Pancreas (tissue), 10 donors: Measurements from ENCODE around the gene COX6B2. TPM values are rescaled to one million over a fixed set of nuclear protein-coding genes. Genes with fewer than 3 reads are reported as not detected.

Experiments used
- ATAC-seq, 4 donors: fragments of 200-7000 bp; cut with Tn5 transposase; one replicate each; pipeline versions ENCODE4 v1.8.0 to v1.9.1; 2020; ENCODE audit warnings: mild to moderate bottlenecking in 4 of 4, moderate library complexity in 4 of 4
- DNase-seq, 6 donors: peaks; one replicate each; pipeline ENCODE4 v3.0.0-alpha.2; 2020
- FAIRE-seq: peaks from 2 replicates; lab custom pipeline; 2012; peaks lifted over from hg19 to GRCh38; lab: Jason Lieb, UNC
- H3K27ac ChIP-seq, 4 donors: fragments of 200-600 bp; sonication (generic); 1 replicate in 3 of 4; 2 replicates in 1 of 4; pipeline versions ENCODE4 v1.5.0 to v1.8.0; 2020
- H3K27me3 ChIP-seq, 4 donors: fragments of 200-600 bp; one replicate each; pipeline ENCODE4 v1.8.0; 2021
- H3K36me3 ChIP-seq, 3 donors: fragments of 200-600 bp; sonication (generic) in 1 of 3; one replicate each; pipeline versions ENCODE4 v1.5.0 to v1.8.0; 2020 to 2021
- H3K4me1 ChIP-seq, 3 donors: fragments of 200-600 bp; one replicate each; pipeline ENCODE4 v1.8.0; 2021
- H3K4me3 ChIP-seq, 4 donors: fragments of 200-600 bp; sonication (generic) in 2 of 4; one replicate each; pipeline versions ENCODE4 v1.5.0 to v1.8.0; 2020 to 2021
- H3K9me3 ChIP-seq, 4 donors: fragments of 200-600 bp; one replicate each; pipeline ENCODE4 v1.8.0; 2021
- CTCF ChIP-seq, 4 donors: fragments of 200-600 bp; sonication (generic) in 3 of 4; IDR thresholded peaks; one replicate each; pipeline versions ENCODE4 v1.5.0 to v1.8.0; 2021; ENCODE audit warnings: antibody characterized with exemption in 4 of 4
- WGBS, 2 donors: extraction: QIAGEN DNeasy Blood & Tissue Kit; methylation state at CpG; one replicate each; pipeline ENCODE4 v1.1.7; 2013; 5-methylcytosine and 5-hydroxymethylcytosine counted together
- intact Hi-C, 3 donors: fragments of 100-400 bp; cut with DNase I; formaldehyde crosslinking; loops; one replicate each; pipeline versions ENCODE4 v1.11.1 to v1.14.2; 2022
- polyA plus RNA-seq, 2 donors: library from polyadenylated mRNA; stranded (reverse); fragments of 200-250 nt; gene quantifications; one replicate each; pipeline ENCODE4 v1.2.3, GENCODE V29; 2013
- total RNA-seq, 6 donors: library from RNA; stranded (reverse); fragmentation: NEBNext Ultra II Directional in 4 of 6; extraction: Animal tissue kit (Norgen Biotek cat#: 25700) in 4 of 6; gene quantifications; one replicate each; pipeline versions ENCODE4 v1.2.1 to v1.2.4, GENCODE V29; 2021 to 2023
- donor health status: healthy with polysubstance abuse.
- donor health status: DM: no; HTN: no; CAD: no; lungs with moderate emphysema.
- donor health status: DM: no; HTN: no; CAD: no.
- donor health status: control.
- donor health status: control.
- donor health status: Bipolar disorder and iron deficiency.
- donor health status: DM: yes; HTN: yes; CAD: no.
- donor health status: DM: no; HTN: no; CAD: no.
- donor health status: DM: no; HTN: no; CAD: no.
- donor health status: DM: yes; HTN: yes; CAD: no.

Gene COX6B2
- total and polyA plus RNA-seq, 8 donors, result 0.28 to 0.62 (median 0.42) TPM; not detected in 5

DNA sequence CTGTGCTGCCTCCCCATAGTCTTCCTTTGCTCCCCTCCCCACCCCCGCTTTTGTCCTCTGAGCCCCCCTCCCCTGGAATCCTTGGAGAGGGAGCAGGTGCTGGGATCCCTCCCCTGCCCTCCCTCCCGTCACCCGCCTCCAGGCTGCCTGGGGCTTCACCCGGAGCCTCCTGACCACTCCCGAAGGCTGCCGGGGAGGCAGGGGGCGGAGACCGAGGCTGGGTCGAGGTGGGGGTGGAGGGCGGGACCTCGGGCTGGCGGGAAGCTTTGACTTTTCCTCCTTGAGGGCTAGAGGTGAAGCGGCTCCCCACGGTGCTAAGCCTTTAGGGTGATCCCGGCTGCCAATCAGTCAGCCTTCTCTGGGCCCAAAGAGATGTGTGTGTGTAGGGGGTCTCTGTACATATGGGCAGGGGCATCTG, 13.3 kb downstream of the COX6B2 start:
- Histone ChIP-seq H3K36me3 (peaks cover 0 to 4% (median 0%) of the 10 kb centered on the region in 3 donors), H3K4me3 (peak overlapping the region in 3 of 4 donors; percentile 14 to 62 (median 57)), H3K4me1 (no peaks in the 10 kb centered on the region), H3K27me3 (no peaks in the 10 kb centered on the region), H3K9me3 (no peaks in the 10 kb centered on the region), H3K27ac (no peak overlapping the region)
- intact Hi-C loops, result no loop called here
- FAIRE-seq (no peak), DNase-seq (peak; percentile 65 to 87 (median 81)), ATAC-seq (peak in 2 of 4 donors; percentile 9 to 18)
- no peak for TF ChIP-seq CTCF (IDR thresholded peaks at IDR 0.05)
- 4 to 8% methylated on average over 15 of the region's 15 CpGs for WGBS, 2 donors

- no peak for FAIRE-seq
- TF ChIP-seq CTCF (IDR thresholded peaks at IDR 0.05), result no peak
- intact Hi-C loops, result no loop called here
Observed at GRCh38 chr19:55340784-55341147, 13.8 kb downstream of the COX6B2 start.

GRCh38 chr19:55339889-55340783, 14.4 kb downstream of the COX6B2 start:
- H3K4me3 ChIP-seq, result peak overlapping the region; percentile 35 to 62 (median 55)
- no peak for ATAC-seq
- H3K9me3 ChIP-seq, result no peaks in the 10 kb centered on the region
- no peak for TF ChIP-seq CTCF (IDR thresholded peaks at IDR 0.05)
- H3K27ac ChIP-seq, result peak overlapping the region; percentile 62 to 98 (median 89)
- intact Hi-C loops, result no loop called here
- H3K36me3 ChIP-seq, result peaks cover 0 to 4% (median 0%) of the 10 kb centered on the region in 3 donors
- H3K4me1 ChIP-seq, result no peaks in the 10 kb centered on the region
- FAIRE-seq, result no peak
- peak in 5 of 6 donors; percentile 43 to 79 (median 46) for DNase-seq
- no peaks in the 10 kb centered on the region for H3K27me3 ChIP-seq
- 2 to 4% methylated on average over 19 to 31 of the region's 44 CpGs for WGBS, 2 donors

More at GRCh38 chr19:55340784-55341147, 13.8 kb downstream of the COX6B2 start:
- Histone ChIP-seq H3K9me3 (no peaks in the 10 kb centered on the region), H3K27ac (no peak overlapping the region), H3K4me1 (no peaks in the 10 kb centered on the region), H3K36me3 (peaks cover 0 to 4% (median 0%) of the 10 kb centered on the region in 3 donors), H3K27me3 (no peaks in the 10 kb centered on the region), H3K4me3 (peak overlapping the region in 3 of 4 donors; percentile 14 to 62 (median 57))
- DNase-seq, result peak in 1 of 6 donors; percentile 28
- 0 to 1% methylated on average over 23 to 24 of the region's 24 CpGs for WGBS, 2 donors
- no peak for ATAC-seq

- intact Hi-C loops, result no loop called here
- Histone ChIP-seq H3K9me3 (no peaks in the 10 kb centered on the region), H3K36me3 (peaks cover 0 to 4% (median 0%) of the 10 kb centered on the region in 3 donors), H3K27me3 (no peaks in the 10 kb centered on the region), H3K27ac (peak within 1 kb of the TSS; percentile 96 to 98 (median 97)), H3K4me3 (peak within 1 kb of the TSS; percentile 35 to 62 (median 55)), H3K4me1 (no peaks in the 10 kb centered on the region)
- peak; percentile 79 to 91 (median 86) for ATAC-seq
- DNase-seq, result peak; percentile 100
- WGBS, 2 donors, result 0% methylated on average over 62 to 63 of the region's 63 CpGs
- peak; percentile 6 to 29 (median 20) for TF ChIP-seq CTCF (IDR thresholded peaks at IDR 0.05)
- peak; percentile 99 for FAIRE-seq
Observed at GRCh38 chr19:55339105-55339888, 15.2 kb downstream of the COX6B2 start, which contains the start of gene KMT5C. Gene KMT5C, plus strand, starts transcription at chr19:55339876. Its CDS starts 2,061 bp downstream, at chr19:55341937.
